ENCODE measurements around the gene OR1K1. TPM values are rescaled to one million over a fixed set of nuclear protein-coding genes. Genes with fewer than 3 reads are reported as not detected.

OR1K1 gene
- total and polyA plus RNA-seq, 11 donors, result not detected

DNA sequence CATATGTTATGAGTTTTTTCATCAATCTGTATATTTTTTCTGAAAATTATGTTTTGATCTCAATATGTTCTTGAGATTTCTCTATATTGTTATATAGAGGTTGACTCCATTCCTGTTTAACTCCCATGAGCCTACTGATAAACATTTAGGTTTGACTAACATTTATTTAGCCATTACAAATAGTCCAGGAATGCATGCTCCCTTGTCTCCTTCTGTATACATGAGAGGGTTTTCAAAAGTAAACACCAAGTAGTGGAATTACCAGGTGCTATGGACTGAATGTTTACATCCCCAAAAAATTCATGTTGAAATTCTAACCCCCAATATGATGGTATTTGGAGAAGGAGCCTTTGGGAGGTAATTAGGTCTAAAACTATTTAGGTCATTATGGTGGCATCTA, 14.7 kb upstream of the OR1K1 start:
- Histone ChIP-seq H3K27ac (no peak overlapping the region), H3K27me3 (no peaks in the 10 kb centered on the region), H3K36me3 (no peaks in the 10 kb centered on the region), H3K9me3 (no peaks in the 10 kb centered on the region), H3K4me3 (no peak overlapping the region), H3K4me1 (no peaks in the 10 kb centered on the region)
- no peak for TF ChIP-seq POLR2A (IDR thresholded peaks at IDR 0.05)
- TF ChIP-seq, protein P1, sequence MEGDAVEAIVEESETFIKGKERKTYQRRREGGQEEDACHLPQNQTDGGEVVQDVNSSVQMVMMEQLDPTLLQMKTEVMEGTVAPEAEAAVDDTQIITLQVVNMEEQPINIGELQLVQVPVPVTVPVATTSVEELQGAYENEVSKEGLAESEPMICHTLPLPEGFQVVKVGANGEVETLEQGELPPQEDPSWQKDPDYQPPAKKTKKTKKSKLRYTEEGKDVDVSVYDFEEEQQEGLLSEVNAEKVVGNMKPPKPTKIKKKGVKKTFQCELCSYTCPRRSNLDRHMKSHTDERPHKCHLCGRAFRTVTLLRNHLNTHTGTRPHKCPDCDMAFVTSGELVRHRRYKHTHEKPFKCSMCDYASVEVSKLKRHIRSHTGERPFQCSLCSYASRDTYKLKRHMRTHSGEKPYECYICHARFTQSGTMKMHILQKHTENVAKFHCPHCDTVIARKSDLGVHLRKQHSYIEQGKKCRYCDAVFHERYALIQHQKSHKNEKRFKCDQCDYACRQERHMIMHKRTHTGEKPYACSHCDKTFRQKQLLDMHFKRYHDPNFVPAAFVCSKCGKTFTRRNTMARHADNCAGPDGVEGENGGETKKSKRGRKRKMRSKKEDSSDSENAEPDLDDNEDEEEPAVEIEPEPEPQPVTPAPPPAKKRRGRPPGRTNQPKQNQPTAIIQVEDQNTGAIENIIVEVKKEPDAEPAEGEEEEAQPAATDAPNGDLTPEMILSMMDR (IDR thresholded peaks at IDR 0.05), result no peak
- ATAC-seq (no peak), DNase-seq (no peak)
- intact Hi-C loops (cut with DNase I), result no loop called here

DNA sequence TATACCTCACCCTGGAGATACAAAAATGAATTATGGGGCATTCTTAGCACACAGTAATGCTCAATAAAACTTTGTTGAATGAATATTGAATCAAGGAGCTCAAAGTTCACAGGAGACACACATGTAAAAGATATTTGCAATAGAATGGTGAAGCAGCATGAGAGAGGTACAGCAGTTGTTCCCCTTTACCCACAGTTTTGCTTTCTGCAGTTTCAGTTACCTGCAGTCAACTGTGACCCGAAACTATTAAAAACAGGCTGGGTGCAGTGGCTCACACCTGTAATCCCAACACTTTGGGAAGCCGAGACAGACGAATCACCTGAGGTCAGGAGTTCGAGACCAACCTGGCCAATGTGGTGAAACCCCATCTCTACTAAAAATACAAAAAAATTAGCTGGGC, 13.6 kb upstream of the OR1K1 start:
- Histone ChIP-seq H3K4me3 (no peak overlapping the region), H3K4me1 (no peaks in the 10 kb centered on the region), H3K27ac (no peak overlapping the region), H3K36me3 (no peaks in the 10 kb centered on the region), H3K9me3 (no peaks in the 10 kb centered on the region), H3K27me3 (no peaks in the 10 kb centered on the region)
- no peak for DNase-seq
- WGBS, 4 donors, result 87 to 100% (median 88%) methylated on average over 4 of the region's 4 CpGs
- intact Hi-C loops (cut with DNase I), result no loop called here
- TF ChIP-seq, protein P1 (IDR thresholded peaks at IDR 0.05), result no peak
- no peak for TF ChIP-seq POLR2A (IDR thresholded peaks at IDR 0.05)
- ATAC-seq, result no peak

DNA sequence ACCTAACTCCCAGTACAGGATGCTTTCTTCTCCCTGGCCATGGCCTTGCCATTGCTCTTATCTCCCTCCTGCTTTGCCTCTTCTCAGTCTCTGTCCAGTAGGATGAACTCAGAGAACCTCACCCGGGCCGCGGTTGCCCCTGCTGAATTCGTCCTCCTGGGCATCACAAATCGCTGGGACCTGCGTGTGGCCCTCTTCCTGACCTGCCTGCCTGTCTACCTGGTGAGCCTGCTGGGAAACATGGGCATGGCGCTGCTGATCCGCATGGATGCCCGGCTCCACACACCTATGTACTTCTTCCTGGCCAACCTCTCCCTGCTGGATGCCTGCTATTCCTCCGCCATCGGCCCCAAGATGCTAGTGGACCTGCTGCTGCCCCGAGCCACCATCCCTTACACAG, 11.1 kb upstream of the OR1K1 start, which contains the start of gene OR5C1:
OR5C1 (plus strand) TSS at position 103 of the 400 bp plus-strand sequence; CDS start at position 103, 0 bp downstream.
- no peak for DNase-seq
- intact Hi-C loops (cut with DNase I), result no loop called here
- Histone ChIP-seq H3K4me3 (no peak within 1 kb of the TSS), H3K27ac (no peak within 1 kb of the TSS), H3K4me1 (no peaks in the 10 kb centered on the region), H3K27me3 (no peaks in the 10 kb centered on the region), H3K9me3 (no peaks in the 10 kb centered on the region), H3K36me3 (no peaks in the 10 kb centered on the region)
- TF ChIP-seq POLR2A (IDR thresholded peaks at IDR 0.05), result no peak
- TF ChIP-seq, protein P1 (IDR thresholded peaks at IDR 0.05), result no peak
- 91 to 97% (median 95%) methylated on average over 9 to 12 of the region's 12 CpGs for WGBS, 4 donors
- ATAC-seq, result no peak

DNA sequence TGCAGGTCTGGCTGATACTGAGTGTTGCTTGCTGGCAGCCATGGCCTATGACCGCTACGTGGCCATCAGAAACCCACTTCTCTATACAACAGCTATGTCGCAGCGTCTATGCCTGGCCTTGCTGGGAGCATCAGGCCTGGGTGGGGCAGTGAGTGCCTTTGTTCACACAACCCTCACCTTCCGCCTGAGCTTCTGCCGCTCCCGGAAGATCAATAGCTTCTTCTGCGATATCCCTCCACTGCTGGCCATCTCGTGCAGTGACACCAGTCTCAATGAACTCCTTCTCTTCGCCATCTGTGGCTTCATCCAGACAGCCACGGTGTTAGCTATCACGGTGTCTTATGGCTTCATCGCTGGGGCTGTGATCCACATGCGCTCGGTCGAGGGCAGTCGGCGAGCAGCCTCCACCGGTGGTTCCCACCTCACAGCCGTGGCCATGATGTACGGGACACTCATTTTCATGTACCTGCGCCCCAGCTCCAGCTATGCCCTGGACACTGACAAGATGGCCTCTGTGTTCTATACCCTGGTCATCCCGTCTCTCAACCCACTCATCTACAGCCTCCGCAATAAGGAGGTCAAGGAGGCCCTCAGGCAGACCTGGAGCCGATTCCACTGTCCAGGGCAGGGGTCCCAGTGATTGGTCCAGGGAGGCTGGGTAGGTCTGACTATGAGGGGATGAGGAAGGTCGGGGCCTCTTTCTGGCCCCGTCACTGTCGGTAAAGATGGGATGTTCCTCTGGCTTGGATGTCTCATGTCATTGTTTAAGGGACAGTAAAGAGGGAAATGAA, 10.5 kb upstream of the OR1K1 start:
- H3K36me3 ChIP-seq, result no peaks in the 10 kb centered on the region

More for the DNA sequence above, 10.5 kb upstream of the OR1K1 start:
- TF ChIP-seq, protein P1 (IDR thresholded peaks at IDR 0.05), result no peak
- no peak for TF ChIP-seq POLR2A (IDR thresholded peaks at IDR 0.05)
- ATAC-seq (no peak), DNase-seq (no peak)
- intact Hi-C loops (cut with DNase I), result no loop called here
- Histone ChIP-seq H3K4me3 (no peak overlapping the region), H3K27ac (no peak overlapping the region), H3K9me3 (no peaks in the 10 kb centered on the region), H3K27me3 (no peaks in the 10 kb centered on the region), H3K4me1 (no peaks in the 10 kb centered on the region)
- WGBS, 4 donors, result 94 to 95% (median 94%) methylated on average over 28 of the region's 28 CpGs

Measured in heart left ventricle (tissue), 16 donors.